LoVo (cell line): ENCODE measurements around the gene PGAP3.

Source experiments
- DNase-seq: peaks from one replicate; pipeline ENCODE4 v3.0.0-alpha.2; 2016; ENCODE audit warnings: low spot score

Gene PGAP3

GRCh38 chr17:39636927-39637736 lies 50.7 kb downstream of the PGAP3 start, which contains the start of gene STARD3:
Gene STARD3, plus strand, starts transcription at chr17:39637144. Its CDS starts 16,388 bp downstream, at chr17:39653532.
- DNase-seq: peak; percentile 84

GRCh38 chr17:39636587-39636926 lies 51.3 kb downstream of the PGAP3 start:
- no peak for DNase-seq

GRCh38 chr17:39635614-39636176 lies 52.2 kb downstream of the PGAP3 start:
- no peak for DNase-seq

GRCh38 chr17:39634384-39634871 lies 53.4 kb downstream of the PGAP3 start:
- peak; percentile 53 for DNase-seq

- DNase-seq: no peak
Observed at GRCh38 chr17:39633570-39634183, 54.2 kb downstream of the PGAP3 start.

- peak; percentile 91 for DNase-seq
Observed at GRCh38 chr17:39632153-39632941, 55.5 kb downstream of the PGAP3 start.

- DNase-seq: peak; percentile 70
Observed at GRCh38 chr17:39631403-39631802, 56.5 kb downstream of the PGAP3 start.

- DNase-seq: no peak
Observed at GRCh38 chr17:39629898-39630297, 58.0 kb downstream of the PGAP3 start.

GRCh38 chr17:39629494-39629880 lies 58.4 kb downstream of the PGAP3 start:
- DNase-seq: no peak

GRCh38 chr17:39628655-39629493 lies 59.0 kb downstream of the PGAP3 start:
- peak; percentile 77 for DNase-seq

- peak; percentile 24 for DNase-seq
Observed at GRCh38 chr17:39627712-39628516, 59.9 kb downstream of the PGAP3 start.

- DNase-seq: no peak
Observed at GRCh38 chr17:39627047-39627711, 60.7 kb downstream of the PGAP3 start.

GRCh38 chr17:39626171-39627046 lies 61.4 kb downstream of the PGAP3 start, which contains the start of gene PPP1R1B:
Gene PPP1R1B, plus strand, starts transcription at chr17:39626952. Its CDS starts 441 bp downstream, at chr17:39627393.
- no peak for DNase-seq

- DNase-seq: peak; percentile 47
Observed at GRCh38 chr17:39625198-39625785, 62.6 kb downstream of the PGAP3 start.

GRCh38 chr17:39624313-39624712 lies 63.5 kb downstream of the PGAP3 start:
- no peak for DNase-seq

- peak; percentile 72 for DNase-seq
Observed at GRCh38 chr17:39623356-39623950, 64.4 kb downstream of the PGAP3 start.

- DNase-seq: no peak
Observed at GRCh38 chr17:39622380-39623006, 65.4 kb downstream of the PGAP3 start.
